CD4-positive, alpha-beta T cell (primary cell): ENCODE measurements around the gene CLCNKA. TPM values are rescaled to one million over a fixed set of nuclear protein-coding genes. Genes with fewer than 3 reads are reported as not detected.

ENCODE experiments used
- ATAC-seq: fragments of 200-7000 bp; cut with Tn5 transposase; one replicate; pipeline ENCODE4 v1.10.0; 2022; ENCODE audit warnings: mild to moderate bottlenecking; ENCODE audit not compliant: poor library complexity
- CTCF ChIA-PET: fragments of 350-600 bp; sonication (Branson Sonifier 250); formaldehyde crosslinking; loops from one replicate; lab custom pipeline; 2021; ENCODE audit warnings: antibody characterized with exemption, inconsistent platforms; lab: Charles Lee
- POLR2A ChIA-PET: fragments of 350-600 bp; sonication (Branson Sonifier 250); formaldehyde crosslinking; loops from one replicate; lab custom pipeline; 2021; ENCODE audit warnings: antibody characterized with exemption, inconsistent platforms; lab: Charles Lee
- DNase-seq, 14 experiments: peaks; one replicate each; pipeline ENCODE4 v3.0.0-alpha.2; 2013 to 2020; ENCODE audit warnings: mixed read lengths in 2 of 14
- H3K27ac ChIP-seq, 2 donors: one replicate each; pipeline versions ENCODE4 v1.5.1 to v1.7.0; 2013; ENCODE audit warnings: low read length in 2 of 2, low read depth in 1 of 2, mild to moderate bottlenecking in 1 of 2
- H3K27me3 ChIP-seq, 2 experiments: 1 replicate in 1 of 2; 2 replicates in 1 of 2; pipeline versions ENCODE4 v1.6.1 to v1.7.0; 2013; ENCODE audit warnings: low read length in 2 of 2, control low read depth in 1 of 2, mild to moderate bottlenecking in 1 of 2, moderate library complexity in 1 of 2; ENCODE audit not compliant: insufficient read depth in 2 of 2, control insufficient read depth in 1 of 2
- H3K36me3 ChIP-seq: one replicate; pipeline ENCODE4 v1.6.1; 2013; ENCODE audit warnings: low read length, control low read depth; ENCODE audit not compliant: insufficient read depth
- H3K4me1 ChIP-seq: one replicate; pipeline ENCODE4 v1.6.1; 2013; ENCODE audit warnings: low read length, control low read depth; ENCODE audit not compliant: insufficient read depth
- H3K4me3 ChIP-seq: one replicate; pipeline ENCODE4 v1.5.1; 2013; ENCODE audit warnings: mild to moderate bottlenecking, low read length, moderate library complexity
- H3K9me3 ChIP-seq, 2 experiments: 1 replicate in 1 of 2; 2 replicates in 1 of 2; pipeline versions ENCODE4 v1.6.1 to v1.7.0; 2013; ENCODE audit warnings: low read length in 2 of 2, mild to moderate bottlenecking in 2 of 2, control low read depth in 1 of 2, moderate library complexity in 1 of 2; ENCODE audit not compliant: control insufficient read depth in 1 of 2, insufficient read depth in 1 of 2
- H3K27ac Mint-ChIP-seq: one replicate; pipeline ENCODE4 v1.8.0; 2020; ENCODE audit warnings: mixed read lengths
- H3K27me3 Mint-ChIP-seq: one replicate; pipeline ENCODE4 v1.8.0; 2021; ENCODE audit warnings: mixed read lengths
- H3K36me3 Mint-ChIP-seq: one replicate; pipeline ENCODE4 v1.8.0; 2021; ENCODE audit warnings: low read depth, mixed read lengths
- H3K4me1 Mint-ChIP-seq: one replicate; pipeline ENCODE4 v1.8.0; 2021; ENCODE audit warnings: low read depth, mixed read lengths
- H3K4me3 Mint-ChIP-seq: one replicate; pipeline ENCODE4 v1.8.0; 2020; ENCODE audit warnings: mild to moderate bottlenecking, mixed read lengths
- H3K9me3 Mint-ChIP-seq: one replicate; pipeline ENCODE4 v1.8.0; 2020; ENCODE audit warnings: mixed read lengths
- CTCF ChIP-seq: fragments of 200-600 bp; IDR thresholded peaks from one replicate; pipeline ENCODE4 v1.8.0; 2022; ENCODE audit warnings: antibody characterized with exemption, mild to moderate bottlenecking
- intact Hi-C, 2 experiments: fragments of 100-400 bp; cut with DNase I in 1 of 2; cut with micrococcal nuclease in 1 of 2; formaldehyde crosslinking; loops; one replicate each; pipeline versions ENCODE4 v1.15.1 to v1.9.0; 2023 to 2025; cut with DNase I, micrococcal nuclease
- total RNA-seq, 174 experiments: library from RNA in 2 of 174; stranded (reverse) in 2 of 174; gene quantifications; one replicate each; pipeline ENCODE4 v1.2.3 and lab custom pipeline; 2021 to 2026

Gene CLCNKA
- total RNA-seq, 2 experiments from 2014 or later = not detected

GRCh38 chr1:15981679-15982078 lies 40.2 kb upstream of the CLCNKA start:
- Mint-ChIP-seq H3K27ac (no peak overlapping the region), H3K4me1 (peaks cover 2% of the 10 kb centered on the region), H3K36me3 (no peaks in the 10 kb centered on the region), H3K27me3 (peaks cover 10% of the 10 kb centered on the region), H3K4me3 (no peak overlapping the region), H3K9me3 (no peaks in the 10 kb centered on the region)
- Histone ChIP-seq H3K4me3 (no peak overlapping the region), H3K27me3 (peaks cover 0 to 8% of the 10 kb centered on the region in 2 experiments), H3K27ac (no peak overlapping the region), H3K9me3 (no peaks in the 10 kb centered on the region), H3K4me1 (peaks cover 1% of the 10 kb centered on the region), H3K36me3 (no peaks in the 10 kb centered on the region)
- ATAC-seq = no peak
- TF ChIP-seq CTCF = no peak
- intact Hi-C loops = no loop called here
- CTCF ChIA-PET = no interaction called here
- no peak for DNase-seq
- POLR2A ChIA-PET = no interaction called here

- Mint-ChIP-seq H3K4me3 (no peak overlapping the region), H3K4me1 (no peaks in the 10 kb centered on the region), H3K9me3 (no peaks in the 10 kb centered on the region), H3K36me3 (no peaks in the 10 kb centered on the region), H3K27me3 (peaks cover 10% of the 10 kb centered on the region), H3K27ac (no peak overlapping the region)
- ChIA-PET CTCF (no interaction called here), POLR2A (no interaction called here)
- H3K4me1 ChIP-seq = no peaks in the 10 kb centered on the region
- no peak for DNase-seq
- ATAC-seq = no peak
- H3K27ac ChIP-seq = no peak overlapping the region
- no peak for TF ChIP-seq CTCF
- intact Hi-C loops = no loop called here
- no peaks in the 10 kb centered on the region for H3K9me3 ChIP-seq
- peaks cover 0 to 8% of the 10 kb centered on the region in 2 experiments for H3K27me3 ChIP-seq
- H3K4me3 ChIP-seq = no peak overlapping the region
- H3K36me3 ChIP-seq = no peaks in the 10 kb centered on the region
Measured at GRCh38 chr1:15983275-15983674, 38.6 kb upstream of the CLCNKA start.

GRCh38 chr1:15985611-15986297 lies 36.1 kb upstream of the CLCNKA start:
- H3K4me1 ChIP-seq = no peaks in the 10 kb centered on the region
- Mint-ChIP-seq H3K9me3 (no peaks in the 10 kb centered on the region), H3K4me3 (no peak overlapping the region), H3K4me1 (no peaks in the 10 kb centered on the region), H3K36me3 (no peaks in the 10 kb centered on the region), H3K27ac (no peak overlapping the region), H3K27me3 (peaks cover 10% of the 10 kb centered on the region)
- H3K4me3 ChIP-seq = no peak overlapping the region
- TF ChIP-seq CTCF = no peak
- H3K9me3 ChIP-seq = no peaks in the 10 kb centered on the region
- CTCF ChIA-PET = no interaction called here
- ATAC-seq (no peak), DNase-seq (peak in 1 of 14 experiments; percentile 26)
- intact Hi-C loops = no loop called here
- H3K27me3 ChIP-seq = peaks cover 0 to 8% of the 10 kb centered on the region in 2 experiments
- no peaks in the 10 kb centered on the region for H3K36me3 ChIP-seq
- POLR2A ChIA-PET = no interaction called here
- no peak overlapping the region for H3K27ac ChIP-seq
